Cardiac fibroblast (primary cell): Measurements from ENCODE around the gene GOLGA7B.

Experiments used
- DNase-seq, 2 donors: peaks; one replicate each; pipeline versions ENCODE4 v3.0.0 to v3.0.0-alpha.2; 2010; ENCODE audit warnings: low read depth in 2 of 2
- H3K4me3 ChIP-seq, 2 donors: replicated peaks in 1 of 2; 1 replicate in 1 of 2; 2 replicates in 1 of 2; pipeline ENCODE4 v1.5.1; 2011; ENCODE audit warnings: low read depth in 2 of 2, low read length in 2 of 2, mild to moderate bottlenecking in 2 of 2, moderate library complexity in 1 of 2
- TF ChIP-seq, protein P1 (sequence below): IDR thresholded peaks from one replicate; pipeline ENCODE4 v1.5.1; 2011; ENCODE audit warnings: low read depth, mild to moderate bottlenecking, low read length, inconsistent platforms

GOLGA7B gene

DNA sequence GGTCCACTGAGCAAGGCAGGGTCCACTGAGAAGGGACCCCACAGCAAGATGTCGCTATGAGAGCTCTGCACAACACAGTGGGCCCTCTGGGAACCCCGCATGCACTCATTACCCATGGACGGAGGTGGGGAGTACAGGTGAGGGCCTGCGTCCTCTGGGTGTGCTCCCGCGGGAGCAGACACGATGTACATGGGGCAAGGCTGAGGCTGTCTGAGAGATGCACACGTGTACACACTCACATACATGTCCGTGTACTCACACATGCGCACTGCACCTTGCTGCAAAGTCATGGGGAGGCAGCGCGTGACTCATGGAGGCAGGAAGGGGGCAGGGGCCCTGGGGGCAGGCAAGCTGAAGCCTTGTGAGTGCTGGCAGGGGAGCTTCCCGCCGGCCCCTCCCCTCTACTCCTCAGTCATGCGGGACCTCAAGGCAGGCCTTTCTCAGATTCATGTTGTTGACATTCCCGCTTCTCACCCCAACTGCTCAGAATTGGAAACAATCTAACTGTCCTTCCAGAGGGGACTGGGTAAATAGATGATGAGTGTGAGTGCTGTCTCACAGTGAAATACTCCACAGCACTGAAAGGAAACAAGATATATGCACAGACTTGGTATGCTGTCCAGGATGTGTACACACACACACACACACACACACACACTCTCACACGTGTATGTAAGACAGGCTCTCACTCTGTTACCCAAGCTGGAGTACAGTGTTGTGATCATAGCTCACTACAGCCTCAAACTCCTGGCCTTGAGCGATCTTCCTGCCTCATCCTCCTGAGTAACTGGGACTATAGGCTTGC, 40.0 kb downstream of the GOLGA7B start:
- H3K4me3 ChIP-seq: no peak overlapping the region
- TF ChIP-seq, protein P1, sequence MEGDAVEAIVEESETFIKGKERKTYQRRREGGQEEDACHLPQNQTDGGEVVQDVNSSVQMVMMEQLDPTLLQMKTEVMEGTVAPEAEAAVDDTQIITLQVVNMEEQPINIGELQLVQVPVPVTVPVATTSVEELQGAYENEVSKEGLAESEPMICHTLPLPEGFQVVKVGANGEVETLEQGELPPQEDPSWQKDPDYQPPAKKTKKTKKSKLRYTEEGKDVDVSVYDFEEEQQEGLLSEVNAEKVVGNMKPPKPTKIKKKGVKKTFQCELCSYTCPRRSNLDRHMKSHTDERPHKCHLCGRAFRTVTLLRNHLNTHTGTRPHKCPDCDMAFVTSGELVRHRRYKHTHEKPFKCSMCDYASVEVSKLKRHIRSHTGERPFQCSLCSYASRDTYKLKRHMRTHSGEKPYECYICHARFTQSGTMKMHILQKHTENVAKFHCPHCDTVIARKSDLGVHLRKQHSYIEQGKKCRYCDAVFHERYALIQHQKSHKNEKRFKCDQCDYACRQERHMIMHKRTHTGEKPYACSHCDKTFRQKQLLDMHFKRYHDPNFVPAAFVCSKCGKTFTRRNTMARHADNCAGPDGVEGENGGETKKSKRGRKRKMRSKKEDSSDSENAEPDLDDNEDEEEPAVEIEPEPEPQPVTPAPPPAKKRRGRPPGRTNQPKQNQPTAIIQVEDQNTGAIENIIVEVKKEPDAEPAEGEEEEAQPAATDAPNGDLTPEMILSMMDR: no peak
- peak; percentile 11 to 36 for DNase-seq

DNA sequence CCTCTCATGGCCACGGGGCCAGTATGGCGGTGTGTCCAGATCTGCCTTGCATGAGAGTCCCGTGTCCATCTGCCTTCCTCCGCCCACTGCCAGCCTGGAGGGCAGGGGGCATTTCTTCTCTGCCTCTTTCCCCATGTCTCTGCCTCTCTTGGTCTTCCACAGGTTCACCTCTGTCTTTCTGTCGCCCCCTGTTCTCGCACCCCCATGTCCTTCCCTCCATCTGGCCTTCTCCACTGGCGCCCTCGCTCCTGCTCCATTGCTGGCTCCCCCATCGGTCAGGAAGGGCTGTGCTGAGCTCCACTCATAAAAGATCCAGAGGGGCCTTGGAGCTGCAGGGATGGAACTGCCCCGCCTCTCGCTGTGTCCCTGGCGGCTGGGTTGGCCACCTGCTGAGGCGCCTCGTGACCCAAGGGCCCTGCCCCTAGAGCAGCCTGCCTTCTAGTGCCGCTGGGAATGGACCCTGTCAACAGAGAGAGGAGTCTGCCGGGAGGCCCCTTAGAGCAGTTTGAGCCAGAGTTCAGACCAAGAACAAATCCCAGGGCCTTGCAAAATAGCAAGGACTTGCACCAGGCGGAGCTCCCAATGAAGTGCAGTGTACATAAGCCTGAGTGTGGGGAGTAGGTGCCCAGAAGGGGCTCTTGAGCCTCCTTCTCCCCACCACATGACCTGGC, 42.0 kb downstream of the GOLGA7B start:
- no peak overlapping the region for H3K4me3 ChIP-seq
- DNase-seq: no peak
- TF ChIP-seq, protein P1: no peak

DNA sequence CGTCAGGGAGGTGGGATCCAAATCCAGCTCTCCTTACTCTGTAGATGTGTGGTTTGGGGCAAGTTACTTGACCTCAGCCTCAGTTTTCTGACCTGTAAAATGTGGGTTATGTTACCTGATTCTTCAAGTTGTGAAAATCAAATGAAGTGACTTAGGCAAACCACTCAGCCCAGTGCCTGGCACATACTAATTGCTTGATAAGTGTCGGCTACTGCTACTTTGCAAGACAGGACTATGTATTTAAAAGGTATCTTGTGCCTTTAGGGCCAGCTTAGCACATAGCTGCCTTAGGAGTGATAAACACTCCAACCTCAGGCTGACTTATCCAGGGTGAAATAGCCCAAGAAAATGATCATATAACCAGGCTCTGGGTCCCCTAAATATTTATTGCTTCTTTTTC, 42.9 kb downstream of the GOLGA7B start:
- H3K4me3 ChIP-seq: no peak overlapping the region
- no peak for DNase-seq
- TF ChIP-seq, protein P1: no peak

GRCh38 chr10:97892939-97893338, 43.3 kb downstream of the GOLGA7B start:
- no peak for DNase-seq
- no peak overlapping the region for H3K4me3 ChIP-seq
- TF ChIP-seq, protein P1: no peak

- no peak overlapping the region for H3K4me3 ChIP-seq
- TF ChIP-seq, protein P1: no peak
- DNase-seq: no peak
Observed at GRCh38 chr10:97894092-97894491, 44.4 kb downstream of the GOLGA7B start.

DNA sequence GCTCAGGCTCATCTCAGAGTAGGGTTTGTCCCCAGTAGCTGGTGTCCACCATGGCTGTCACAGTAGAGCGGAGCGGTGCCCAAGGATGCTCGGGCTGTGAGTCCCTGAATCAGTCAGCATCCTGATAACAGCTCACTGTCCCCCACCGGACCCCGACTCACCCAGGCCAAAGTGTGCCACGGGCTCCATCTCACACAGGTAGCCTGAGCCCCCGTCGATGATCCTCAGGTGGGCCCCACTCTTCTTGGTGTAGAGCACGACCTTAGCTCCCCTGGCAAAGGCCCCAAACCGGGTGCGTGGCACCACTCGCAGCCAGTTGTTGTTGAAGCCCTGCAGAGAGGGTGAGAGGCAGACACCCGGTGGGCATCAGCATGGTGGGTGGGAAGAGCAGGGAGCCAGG, 45.4 kb downstream of the GOLGA7B start:
- TF ChIP-seq, protein P1: no peak
- DNase-seq: no peak

More for the DNA sequence above, 45.4 kb downstream of the GOLGA7B start:
- H3K4me3 ChIP-seq: no peak overlapping the region
